Skeletal muscle tissue (tissue), 4 donors: ENCODE data around the gene ISG15. TPM values are rescaled to one million over a fixed set of nuclear protein-coding genes. Genes with fewer than 3 reads are reported as not detected.
"Not testable (repeated sequence)": the region's sequence is repeated elsewhere in the genome, so short reads cannot be mapped to it uniquely, and the experiment has no call there.

Experiments used
- H3K27ac ChIP-seq: one replicate; pipeline ENCODE4 v1.7.0; 2013; ENCODE audit warnings: mild to moderate bottlenecking, low read depth, low read length, inconsistent platforms
- H3K27me3 ChIP-seq, 3 donors: one replicate each; pipeline ENCODE4 v1.7.0; 2013; ENCODE audit warnings: low read length in 3 of 3; ENCODE audit not compliant: control insufficient read depth in 3 of 3, insufficient read depth in 3 of 3
- H3K36me3 ChIP-seq, 3 donors: one replicate each; pipeline ENCODE4 v1.7.0; 2013; ENCODE audit warnings: low read length in 3 of 3; ENCODE audit not compliant: control insufficient read depth in 3 of 3, insufficient read depth in 3 of 3
- H3K4me1 ChIP-seq, 3 donors: one replicate each; pipeline ENCODE4 v1.7.0; 2013; ENCODE audit warnings: low read length in 3 of 3, mild to moderate bottlenecking in 3 of 3; ENCODE audit not compliant: control insufficient read depth in 3 of 3, insufficient read depth in 3 of 3
- H3K4me3 ChIP-seq, 3 donors: one replicate each; pipeline ENCODE4 v1.7.0; 2013; ENCODE audit warnings: low read length in 3 of 3
- H3K9ac ChIP-seq, 3 donors: one replicate each; pipeline ENCODE4 v1.7.0; 2013; ENCODE audit warnings: low read length in 3 of 3, mild to moderate bottlenecking in 3 of 3, moderate library complexity in 2 of 3, low read depth in 1 of 3
- H3K9me3 ChIP-seq, 3 donors: one replicate each; pipeline ENCODE4 v1.7.0; 2013; ENCODE audit warnings: low read length in 3 of 3; ENCODE audit not compliant: control insufficient read depth in 3 of 3
- total RNA-seq: library from RNA; depleted of rRNA; stranded (reverse); fragments of >200 nt; gene quantifications from one replicate; pipeline ENCODE4 v1.2.3, GENCODE V29; 2014
- donor health status: Osteomylitis.

ISG15 gene
- total RNA-seq, 1 donor from 2014 or later: 23.5 TPM

DNA sequence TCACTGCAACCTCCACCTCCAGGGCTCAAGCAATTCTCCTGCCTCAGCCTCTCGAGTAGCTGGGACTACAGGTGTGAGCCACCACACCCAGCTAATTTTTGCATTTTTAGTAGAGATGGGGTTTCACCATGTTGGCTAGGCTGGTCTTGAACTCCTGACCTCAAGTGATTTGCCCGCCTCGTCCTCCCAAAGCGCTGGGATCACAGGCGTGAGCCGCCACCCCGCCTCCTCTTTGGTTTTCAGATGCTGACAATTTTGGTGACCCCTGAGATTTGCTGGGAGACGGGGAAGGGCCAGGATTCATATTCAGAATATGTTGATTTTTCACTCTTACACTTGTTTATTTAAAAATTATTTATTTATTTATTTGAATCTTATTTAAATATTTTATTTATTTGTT lies 3.2 kb upstream of the ISG15 start:
- H3K36me3 ChIP-seq, H3K4me3 ChIP-seq, H3K9me3 ChIP-seq, H3K9ac ChIP-seq, H3K27ac ChIP-seq: not testable (repeated sequence)
- Histone ChIP-seq H3K27me3 (peaks cover 5 to 13% (median 7%) of the 10 kb centered on the region in 3 donors), H3K4me1 (peaks cover 25 to 27% (median 27%) of the 10 kb centered on the region in 3 donors)

DNA sequence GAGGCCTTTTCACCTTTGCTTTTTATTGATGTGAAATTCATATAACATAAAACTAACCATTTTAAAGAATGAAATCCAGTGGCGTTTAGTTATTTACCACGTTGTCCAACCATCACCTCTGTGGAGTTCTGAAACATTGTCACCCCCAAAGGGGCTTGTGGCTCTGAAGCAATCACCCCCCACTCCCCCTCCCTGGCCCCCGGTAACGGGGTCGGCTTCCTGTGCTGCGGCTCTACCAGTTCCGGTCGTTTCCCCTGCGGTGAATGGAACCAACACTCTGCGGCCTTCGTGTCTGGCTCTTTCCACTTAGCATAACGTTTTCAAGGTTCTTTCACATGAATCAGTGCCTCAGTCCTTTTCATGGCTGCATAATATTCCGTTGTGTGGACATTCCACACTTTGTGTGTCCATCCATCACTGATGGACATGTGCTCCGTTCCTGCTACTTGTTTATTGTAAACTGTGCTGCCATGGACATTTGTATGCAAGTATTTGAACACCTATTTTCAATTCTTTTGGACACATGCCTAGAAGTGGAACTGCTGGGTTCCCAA lies 1.8 kb upstream of the ISG15 start:
- Histone ChIP-seq H3K4me1 (peaks cover 15 to 18% (median 16%) of the 10 kb centered on the region in 3 donors), H3K27ac (no peak overlapping the region), H3K36me3 (no peaks in the 10 kb centered on the region), H3K4me3 (no peak overlapping the region), H3K27me3 (peaks cover 0 to 6% (median 2%) of the 10 kb centered on the region in 3 donors), H3K9ac (no peak overlapping the region), H3K9me3 (no peaks in the 10 kb centered on the region)

DNA sequence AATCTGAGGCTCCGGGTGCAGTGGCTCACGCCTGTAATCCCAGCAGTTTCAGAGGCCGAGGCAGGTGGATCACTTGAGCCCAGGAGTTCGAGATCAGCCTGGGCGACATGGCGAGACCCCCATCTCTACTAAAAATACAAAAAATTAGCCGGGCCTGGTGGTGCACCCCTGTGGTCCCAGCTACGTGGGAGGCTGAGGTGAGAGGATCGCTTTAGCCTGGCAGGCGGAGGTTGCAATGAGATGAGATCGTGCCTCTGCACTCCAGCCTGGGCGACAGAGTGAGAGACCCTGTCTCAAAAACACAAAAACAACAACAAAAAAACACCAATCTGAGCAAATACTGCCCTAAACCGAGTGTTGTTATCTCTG lies 577 bp upstream of the ISG15 start:
- Histone ChIP-seq H3K4me3 (peak overlapping the region; percentile 75 to 97 (median 86)), H3K27ac (peak overlapping the region; percentile 68), H3K9ac (peak overlapping the region; percentile 71 to 89 (median 71)), H3K4me1 (peaks cover 14 to 18% (median 16%) of the 10 kb centered on the region in 3 donors)
- not testable (repeated sequence) for H3K36me3 ChIP-seq, H3K27me3 ChIP-seq, H3K9me3 ChIP-seq

DNA sequence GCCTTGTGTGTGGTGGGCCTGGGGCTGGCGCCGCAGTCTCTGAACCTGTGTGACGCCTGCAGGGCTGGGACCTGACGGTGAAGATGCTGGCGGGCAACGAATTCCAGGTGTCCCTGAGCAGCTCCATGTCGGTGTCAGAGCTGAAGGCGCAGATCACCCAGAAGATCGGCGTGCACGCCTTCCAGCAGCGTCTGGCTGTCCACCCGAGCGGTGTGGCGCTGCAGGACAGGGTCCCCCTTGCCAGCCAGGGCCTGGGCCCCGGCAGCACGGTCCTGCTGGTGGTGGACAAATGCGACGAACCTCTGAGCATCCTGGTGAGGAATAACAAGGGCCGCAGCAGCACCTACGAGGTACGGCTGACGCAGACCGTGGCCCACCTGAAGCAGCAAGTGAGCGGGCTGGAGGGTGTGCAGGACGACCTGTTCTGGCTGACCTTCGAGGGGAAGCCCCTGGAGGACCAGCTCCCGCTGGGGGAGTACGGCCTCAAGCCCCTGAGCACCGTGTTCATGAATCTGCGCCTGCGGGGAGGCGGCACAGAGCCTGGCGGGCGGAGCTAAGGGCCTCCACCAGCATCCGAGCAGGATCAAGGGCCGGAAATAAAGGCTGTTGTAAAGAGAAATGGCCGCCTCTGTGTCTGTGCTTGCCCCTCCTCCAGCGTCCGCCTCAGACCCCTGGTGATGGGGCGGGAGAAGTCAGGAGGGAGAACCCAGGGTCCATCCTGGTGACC lies 788 bp downstream of the ISG15 start:
- H3K4me1 ChIP-seq: peaks cover 15 to 19% (median 18%) of the 10 kb centered on the region in 3 donors
- no peaks in the 10 kb centered on the region for H3K36me3 ChIP-seq
- no peaks in the 10 kb centered on the region for H3K9me3 ChIP-seq
- peak overlapping the region; percentile 75 to 97 (median 86) for H3K4me3 ChIP-seq
- no peaks in the 10 kb centered on the region for H3K27me3 ChIP-seq
- peak overlapping the region; percentile 63 to 89 (median 77) for H3K9ac ChIP-seq
- peak overlapping the region; percentile 68 for H3K27ac ChIP-seq

DNA sequence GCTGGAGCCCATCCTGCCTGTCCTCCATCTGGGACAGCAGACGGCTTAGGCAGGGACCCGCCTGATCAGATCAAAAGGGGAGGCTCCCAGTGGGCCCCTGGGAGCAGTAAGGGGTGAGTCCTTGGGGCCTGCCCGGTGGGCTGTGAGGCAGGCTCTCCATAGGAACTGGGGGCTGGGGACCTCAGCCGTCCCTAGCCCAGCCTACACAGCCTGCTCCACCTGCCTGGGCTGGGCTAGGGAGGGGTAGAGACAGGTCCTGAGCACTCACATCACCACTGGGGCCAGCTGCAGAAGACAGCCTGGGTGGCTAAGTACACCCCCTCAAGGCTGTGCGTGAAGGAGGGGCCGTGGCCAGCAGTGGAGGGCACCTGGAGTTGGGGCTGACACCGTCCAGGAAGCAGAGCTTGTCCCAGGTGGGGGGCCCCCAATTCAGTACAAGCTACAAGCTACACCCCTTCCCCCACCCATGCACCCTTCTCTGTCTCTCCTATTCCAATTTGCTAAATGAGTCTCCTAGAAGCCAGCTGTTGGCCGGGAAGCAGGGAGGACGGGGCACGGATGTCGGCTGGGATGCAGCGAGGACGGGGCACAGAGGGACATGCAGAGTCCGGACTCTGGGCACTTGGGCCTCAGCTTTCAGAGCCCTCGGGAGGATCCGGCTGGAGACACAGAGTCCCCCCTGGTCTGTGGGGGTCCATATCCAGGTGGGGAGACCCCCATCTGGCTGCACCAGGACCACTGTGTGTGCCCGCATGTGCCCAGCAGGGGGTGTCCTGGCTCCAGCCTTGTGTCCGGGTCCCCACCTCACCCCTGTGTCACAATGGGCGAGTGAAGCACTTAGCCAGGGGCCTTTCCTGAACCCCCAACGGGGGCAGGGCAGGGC lies 1.7 kb downstream of the ISG15 start:
- Histone ChIP-seq H3K36me3 (no peaks in the 10 kb centered on the region), H3K4me1 (peaks cover 16 to 20% (median 19%) of the 10 kb centered on the region in 3 donors), H3K9ac (peak overlapping the region in 1 of 3 donors; percentile 40), H3K27ac (peak overlapping the region; percentile 68), H3K4me3 (no peak overlapping the region), H3K9me3 (no peaks in the 10 kb centered on the region), H3K27me3 (no peaks in the 10 kb centered on the region)

DNA sequence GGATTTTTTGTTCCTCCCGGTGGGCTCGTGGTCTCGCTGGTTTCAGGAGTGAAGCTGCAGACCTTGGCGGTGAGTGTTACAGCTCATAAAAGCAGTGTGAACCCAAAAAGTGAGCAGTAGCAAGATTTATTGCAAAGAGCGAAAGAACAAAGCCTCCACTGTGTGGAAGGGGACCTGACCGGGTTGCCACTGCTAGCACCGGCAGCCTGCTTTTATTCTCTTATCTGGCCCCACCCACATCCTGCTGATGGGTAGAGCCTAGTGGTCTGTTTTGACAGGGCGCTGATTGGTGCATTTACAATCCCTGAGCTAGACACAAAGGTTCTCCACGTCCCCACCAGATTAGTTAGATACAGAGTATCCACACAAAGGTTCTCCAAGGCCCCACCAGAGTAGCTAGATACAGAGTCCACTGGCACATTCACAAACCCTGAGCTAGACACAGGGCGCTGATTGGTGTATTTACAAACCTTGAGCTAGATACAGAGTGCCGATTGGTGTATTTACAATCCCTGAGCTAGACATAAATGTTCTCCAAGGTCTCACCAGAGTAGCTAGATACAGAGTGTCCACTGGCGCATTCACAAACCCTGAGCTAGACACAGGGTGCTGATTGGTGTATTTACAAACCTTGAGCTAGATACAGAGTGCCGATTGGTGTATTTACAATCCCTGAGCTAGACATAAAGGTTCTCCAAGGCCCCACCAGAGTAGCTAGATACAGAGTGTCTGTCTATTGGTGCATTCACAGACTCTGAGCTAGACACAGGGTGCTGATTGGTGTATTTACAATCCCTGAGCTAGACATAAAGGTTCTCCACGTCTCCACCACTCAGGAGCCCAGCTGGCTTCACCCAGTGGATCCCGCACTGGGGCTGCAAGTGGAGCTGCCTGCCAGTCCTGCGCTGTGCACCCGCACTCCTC lies 4.4 kb downstream of the ISG15 start:
- Histone ChIP-seq H3K4me1 (peaks cover 19 to 25% (median 20%) of the 10 kb centered on the region in 3 donors), H3K27me3 (peaks cover 3 to 10% (median 5%) of the 10 kb centered on the region in 3 donors)
- not testable (repeated sequence) for H3K9me3 ChIP-seq, H3K27ac ChIP-seq, H3K36me3 ChIP-seq, H3K4me3 ChIP-seq, H3K9ac ChIP-seq

DNA sequence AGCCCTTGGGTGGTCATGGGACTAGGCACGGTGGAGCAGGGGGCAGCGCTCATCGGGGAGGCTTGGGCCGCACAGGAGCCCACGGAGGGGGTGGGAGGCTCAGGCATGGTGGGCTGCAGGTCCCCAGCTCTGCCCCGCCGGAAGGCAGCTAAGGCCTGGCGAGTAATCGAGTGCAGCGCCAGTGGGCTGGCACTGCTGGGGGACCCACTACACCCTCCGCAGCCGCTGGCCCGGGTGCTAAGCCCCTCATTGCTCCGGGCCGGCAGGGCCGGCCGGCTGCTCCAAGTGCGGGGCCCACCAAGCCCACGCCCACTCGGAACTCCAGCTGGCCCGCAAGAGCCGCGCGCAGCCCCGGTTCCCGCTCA lies 5.0 kb downstream of the ISG15 start:
- peaks cover 15 to 22% (median 18%) of the 10 kb centered on the region in 3 donors for H3K4me1 ChIP-seq
- H3K4me3 ChIP-seq, H3K27ac ChIP-seq, H3K9ac ChIP-seq, H3K36me3 ChIP-seq, H3K9me3 ChIP-seq: not testable (repeated sequence)
- peaks cover 10 to 11% (median 10%) of the 10 kb centered on the region in 3 donors for H3K27me3 ChIP-seq

DNA sequence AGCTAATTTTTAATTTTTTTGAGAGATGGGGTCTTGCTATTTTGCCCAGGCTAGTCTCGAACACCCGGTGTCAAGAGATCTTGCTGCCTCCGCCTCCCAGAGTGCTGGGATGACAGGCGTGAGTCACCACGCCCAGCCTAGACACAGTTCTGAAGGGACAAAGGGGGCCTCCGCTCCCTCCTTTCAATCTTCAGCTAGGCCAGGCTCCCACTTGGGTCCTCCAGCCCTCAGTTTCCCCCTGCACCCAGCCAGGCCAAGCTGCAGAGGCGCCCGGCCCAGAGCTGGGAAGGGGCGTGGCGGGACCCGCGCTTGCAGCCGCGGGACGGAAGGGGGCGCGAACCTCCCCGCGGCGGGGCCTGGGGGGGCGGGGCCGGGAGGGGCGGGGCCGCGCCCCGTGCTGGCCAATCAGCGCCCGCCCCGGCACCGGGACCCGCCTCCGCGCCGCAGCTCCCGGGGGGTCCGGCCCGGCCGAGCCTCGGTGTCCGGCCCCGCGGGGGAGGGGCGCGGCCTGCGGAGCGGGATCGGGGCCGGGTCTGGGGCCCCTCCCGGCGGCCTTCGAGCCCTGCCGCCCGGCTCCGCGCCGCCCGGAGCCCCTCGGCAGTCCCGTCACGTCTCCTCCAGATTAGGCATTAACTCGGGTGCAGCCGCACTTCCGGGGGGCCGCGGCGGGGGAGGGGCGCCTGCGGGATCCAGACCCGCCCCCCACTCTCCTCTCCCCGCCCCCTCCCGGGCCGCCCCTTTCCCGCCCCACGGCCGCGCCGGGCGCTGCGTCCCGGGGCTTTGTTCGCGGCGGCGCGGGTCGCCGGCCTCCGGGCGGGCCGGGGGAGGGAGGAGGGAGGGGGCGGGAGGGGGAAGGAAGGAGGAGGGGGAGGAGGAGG lies 6.1 kb downstream of the ISG15 start:
- Histone ChIP-seq H3K27ac (no peak overlapping the region), H3K9ac (peak overlapping the region in 1 of 3 donors; percentile 64), H3K36me3 (no peaks in the 10 kb centered on the region), H3K9me3 (no peaks in the 10 kb centered on the region), H3K4me1 (peaks cover 5 to 12% (median 11%) of the 10 kb centered on the region in 3 donors), H3K4me3 (peak overlapping the region; percentile 51 to 57 (median 52)), H3K27me3 (peaks cover 10 to 16% (median 15%) of the 10 kb centered on the region in 3 donors)
